Hepatocyte (in vitro differentiated cells): ENCODE results near the gene PRDM12.

Source experiments
- EZH2 ChIP-seq: fragments of 200-600 bp; sonication (generic); IDR thresholded peaks from 2 replicates; pipeline ENCODE4 v1.6.1; 2016; ENCODE audit warnings: antibody characterized with exemption, mild to moderate bottlenecking, borderline replicate concordance
- TF ChIP-seq, protein P1 (sequence below): fragments of 200-600 bp; sonication (generic); IDR thresholded peaks from 2 replicates; pipeline ENCODE4 v1.5.1; 2016; ENCODE audit warnings: antibody characterized with exemption, mild to moderate bottlenecking; ENCODE audit not compliant: poor library complexity

DNA sequence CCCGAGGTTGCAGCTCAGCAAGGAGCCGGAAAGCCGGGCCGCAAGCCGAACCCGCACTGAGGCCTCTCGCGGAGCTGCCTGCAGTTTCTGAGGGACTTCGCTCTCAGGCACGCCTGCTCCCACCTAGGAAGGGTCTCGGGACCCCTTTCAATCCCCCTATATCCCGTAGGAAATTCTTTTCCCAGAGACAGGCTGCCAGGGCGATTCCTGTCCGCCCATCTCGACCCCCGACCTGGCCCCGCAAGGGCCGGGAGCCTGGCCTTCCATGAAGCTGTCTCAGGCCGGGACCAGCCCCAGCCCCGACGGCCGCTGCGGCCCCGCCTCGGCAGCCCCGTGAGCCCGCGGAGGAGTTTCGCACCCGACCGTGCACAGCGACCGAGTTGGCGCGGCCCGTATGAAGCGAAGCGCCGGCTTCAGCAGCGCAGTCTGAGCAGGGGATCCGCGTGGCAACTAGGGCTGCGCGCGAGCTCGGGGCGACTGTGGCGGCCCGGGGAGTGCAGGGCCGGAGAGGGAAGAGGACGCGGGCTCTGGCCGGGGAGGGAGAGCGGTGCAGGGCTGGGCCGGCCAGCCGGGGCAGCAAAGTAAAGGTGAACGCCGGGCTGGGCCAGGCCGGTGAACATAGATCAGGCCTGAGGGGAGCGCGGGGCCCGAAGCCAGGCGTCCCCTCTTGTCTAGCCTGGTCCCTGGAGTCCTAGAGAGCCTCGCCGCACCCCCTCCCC, 977 bp upstream of the PRDM12 start:
- TF ChIP-seq, protein P1, sequence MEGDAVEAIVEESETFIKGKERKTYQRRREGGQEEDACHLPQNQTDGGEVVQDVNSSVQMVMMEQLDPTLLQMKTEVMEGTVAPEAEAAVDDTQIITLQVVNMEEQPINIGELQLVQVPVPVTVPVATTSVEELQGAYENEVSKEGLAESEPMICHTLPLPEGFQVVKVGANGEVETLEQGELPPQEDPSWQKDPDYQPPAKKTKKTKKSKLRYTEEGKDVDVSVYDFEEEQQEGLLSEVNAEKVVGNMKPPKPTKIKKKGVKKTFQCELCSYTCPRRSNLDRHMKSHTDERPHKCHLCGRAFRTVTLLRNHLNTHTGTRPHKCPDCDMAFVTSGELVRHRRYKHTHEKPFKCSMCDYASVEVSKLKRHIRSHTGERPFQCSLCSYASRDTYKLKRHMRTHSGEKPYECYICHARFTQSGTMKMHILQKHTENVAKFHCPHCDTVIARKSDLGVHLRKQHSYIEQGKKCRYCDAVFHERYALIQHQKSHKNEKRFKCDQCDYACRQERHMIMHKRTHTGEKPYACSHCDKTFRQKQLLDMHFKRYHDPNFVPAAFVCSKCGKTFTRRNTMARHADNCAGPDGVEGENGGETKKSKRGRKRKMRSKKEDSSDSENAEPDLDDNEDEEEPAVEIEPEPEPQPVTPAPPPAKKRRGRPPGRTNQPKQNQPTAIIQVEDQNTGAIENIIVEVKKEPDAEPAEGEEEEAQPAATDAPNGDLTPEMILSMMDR = no peak
- peak; percentile 99 for TF ChIP-seq EZH2
